Left renal pelvis (tissue), 4 donors: Measurements from ENCODE around the gene SCLT1. TPM values are rescaled to one million over a fixed set of nuclear protein-coding genes. Genes with fewer than 3 reads are reported as not detected.

Experiments
- DNase-seq, 4 donors: peaks; one replicate each; pipeline ENCODE4 v3.0.0-alpha.2; 2013; ENCODE audit warnings: low read depth in 4 of 4, low spot score in 3 of 4
- polyA plus RNA-seq, 4 donors: library from polyadenylated mRNA; unstranded; fragments of 120-200 nt; gene quantifications; one replicate each; pipeline ENCODE4 v1.2.1, GENCODE V29; 2013; ENCODE audit not compliant: insufficient read length in 4 of 4

SCLT1 gene
- polyA plus RNA-seq, 4 donors: 14.0 to 19.1 (median 17.7) TPM

GRCh38 chr4:128974136-128974581 is 119.2 kb downstream of the SCLT1 start:
- peak in 3 of 4 donors; percentile 7 to 14 (median 12) for DNase-seq

- no peak for DNase-seq
Observed at GRCh38 chr4:128973384-128973783, 120.0 kb downstream of the SCLT1 start.

GRCh38 chr4:128961405-128961804 is 131.9 kb downstream of the SCLT1 start:
- no peak for DNase-seq

GRCh38 chr4:128958194-128958593 is 135.1 kb downstream of the SCLT1 start:
- DNase-seq: no peak

- no peak for DNase-seq
Observed at GRCh38 chr4:128957459-128957858, 135.9 kb downstream of the SCLT1 start.

- no peak for DNase-seq
Observed at GRCh38 chr4:128955751-128956150, 137.6 kb downstream of the SCLT1 start.

GRCh38 chr4:128954941-128955340 is 138.4 kb downstream of the SCLT1 start:
- no peak for DNase-seq

- no peak for DNase-seq
Observed at GRCh38 chr4:128951316-128951715, 142.0 kb downstream of the SCLT1 start.

- DNase-seq: no peak
Observed at GRCh38 chr4:128950796-128951195, 142.5 kb downstream of the SCLT1 start.

- no peak for DNase-seq
Observed at GRCh38 chr4:128946916-128947315, 146.4 kb downstream of the SCLT1 start.

GRCh38 chr4:128942607-128943006 is 150.7 kb downstream of the SCLT1 start:
- no peak for DNase-seq

GRCh38 chr4:128940971-128941370 is 152.4 kb downstream of the SCLT1 start:
- DNase-seq: no peak

GRCh38 chr4:128930051-128930450 is 163.3 kb downstream of the SCLT1 start:
- DNase-seq: no peak

- no peak for DNase-seq
Observed at GRCh38 chr4:128924951-128925350, 168.4 kb downstream of the SCLT1 start.

- DNase-seq: no peak
Observed at GRCh38 chr4:128921954-128922353, 171.4 kb downstream of the SCLT1 start.

- no peak for DNase-seq
Observed at GRCh38 chr4:128917781-128918180, 175.6 kb downstream of the SCLT1 start.

- no peak for DNase-seq
Observed at GRCh38 chr4:128916832-128917231, 176.5 kb downstream of the SCLT1 start.

GRCh38 chr4:128915544-128915943 is 177.8 kb downstream of the SCLT1 start:
- no peak for DNase-seq

GRCh38 chr4:128913228-128913627 is 180.1 kb downstream of the SCLT1 start:
- DNase-seq: no peak

GRCh38 chr4:128908735-128909134 is 184.6 kb downstream of the SCLT1 start:
- DNase-seq: no peak

GRCh38 chr4:128907981-128908380 is 185.4 kb downstream of the SCLT1 start:
- no peak for DNase-seq

GRCh38 chr4:128906581-128906980 is 186.8 kb downstream of the SCLT1 start:
- DNase-seq: no peak

GRCh38 chr4:128904821-128905220 is 188.5 kb downstream of the SCLT1 start:
- no peak for DNase-seq
